ENCODE results near the gene MAD1L1. TPM values are rescaled to one million over a fixed set of nuclear protein-coding genes. Genes with fewer than 3 reads are reported as not detected.

Gene MAD1L1
- total and polyA plus RNA-seq, 2 of the 8 experiments (the other 6 are each of a cell fraction or from before 2014, with no cell fraction given) = 40.4 to 44.6 TPM

DNA sequence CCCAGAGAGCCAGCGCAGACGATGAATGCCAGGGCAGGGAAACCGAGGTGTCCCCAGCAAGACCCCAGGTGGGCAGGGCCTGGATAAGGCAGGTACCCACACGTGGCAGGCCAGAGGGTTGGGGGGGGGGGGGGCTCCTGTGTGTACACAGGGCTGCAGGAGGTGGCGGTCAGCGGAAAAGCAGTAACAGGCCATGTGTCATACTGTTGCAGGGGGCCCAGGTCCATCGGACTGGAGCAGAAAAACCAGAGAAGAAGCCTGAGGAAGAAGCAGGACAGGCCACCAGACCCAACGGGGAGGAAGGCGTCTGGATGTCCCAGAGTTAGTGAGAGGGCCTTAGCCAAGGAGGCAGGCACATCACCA is 116.3 kb downstream of the MAD1L1 start:
- no peak overlapping the region; the same call in 1 of the 2 replicates for H3K27ac ChIP-seq (ENCODE audit: low read depth, low read length)
- TF ChIP-seq RFX5 (IDR thresholded peaks at IDR 0.05; ENCODE audit: borderline replicate concordance, low read depth, low read length) (no peak), MAFK (IDR thresholded peaks at IDR 0.05; ENCODE audit: low read depth, low read length) (no peak), NANOG (IDR thresholded peaks at IDR 0.05; ENCODE audit: insufficient read depth, low read depth, low read length, poor library complexity, severe bottlenecking) (no peak), POLR2AphosphoS5 (IDR thresholded peaks at IDR 0.05; ENCODE audit: low read depth, low read length) (no peak), CHD1 (IDR thresholded peaks at IDR 0.05; ENCODE audit: low read depth, low read length) (no peak), RBBP5 (IDR thresholded peaks at IDR 0.05; ENCODE audit: borderline replicate concordance, low read depth, low read length) (no peak), RXRA (IDR thresholded peaks at IDR 0.05; ENCODE audit: insufficient read depth, low read depth, low read length) (no peak), POU5F1 (IDR thresholded peaks at IDR 0.05; ENCODE audit: low read depth, low read length) (no peak), CREB1 (IDR thresholded peaks at IDR 0.05) (no peak), SRF (IDR thresholded peaks at IDR 0.05; ENCODE audit: low read depth, low read length) (no peak), CBX8 (IDR thresholded peaks at IDR 0.05; ENCODE audit: borderline replicate concordance, low read depth, low read length) (no peak), NRF1 (IDR thresholded peaks at IDR 0.05; ENCODE audit: low read depth, low read length) (no peak), SUZ12 (IDR thresholded peaks at IDR 0.05; ENCODE audit: low read length) (no peak), MAX (IDR thresholded peaks at IDR 0.05) (no peak), TAF7 (optimal IDR thresholded peaks at IDR 0.05; ENCODE audit: borderline replicate concordance, low read depth, low read length) (no peak)

More for the DNA sequence above, 116.3 kb downstream of the MAD1L1 start:
- no peak overlapping the region for H3K23ac ChIP-seq (ENCODE audit: insufficient read length)
- ChIA-PET POLR2A (ENCODE audit: partially characterized antibody) (no interaction called here), CTCF (ENCODE audit: partially characterized antibody) (interaction anchor here (1.4 kb wide), 1 partner anchor 33 kb away, joined by 4 read pairs; no protein-coding TSS in a partner anchor)
- no peak overlapping the region for H3K14ac ChIP-seq (ENCODE audit: insufficient read length)
- H3K4me3 ChIP-seq (ENCODE audit: extremely low read depth in 1 of 4, insufficient read depth in 2 of 4, low read depth in 3 of 4, low read length in 4 of 4) = no peak overlapping the region
- no peak overlapping the region for H3K4me2 ChIP-seq (ENCODE audit: insufficient read depth in 1 of 2, low read depth in 2 of 2, low read length in 2 of 2)
- peaks cover 0 to 5% (median 2%) of the 10 kb centered on the region in 4 experiments; a peak in 4 of 7 replicates for H3K4me1 ChIP-seq (replicated peaks in 1 of 4; ENCODE audit: control insufficient read depth in 3 of 4, insufficient read depth in 4 of 4, low read length in 3 of 4)
- H2BK5ac ChIP-seq (ENCODE audit: low read depth, low read length) = no peak overlapping the region; the same call in 1 of the 2 replicates
- H4K8ac ChIP-seq (ENCODE audit: extremely low read depth, insufficient read depth, low read length) = no peak overlapping the region
- no peak overlapping the region for H4K5ac ChIP-seq (ENCODE audit: insufficient read length, low read depth, low read length)
- no peaks in the 10 kb centered on the region for H3K27me3 ChIP-seq (replicated peaks in 1 of 4; ENCODE audit: control insufficient read depth in 3 of 4, extremely low read depth in 1 of 4, insufficient read depth in 3 of 4, low read length in 3 of 4)
- no peak overlapping the region for H4K91ac ChIP-seq (replicated peaks; ENCODE audit: insufficient read length, low read length)
- no peak overlapping the region for H2BK120ac ChIP-seq (replicated peaks; ENCODE audit: low read depth, low read length)
- H3K4ac ChIP-seq (replicated peaks; ENCODE audit: insufficient read length, low read depth, low read length) = no peak overlapping the region
- no peaks in the 10 kb centered on the region; a peak in 1 of 4 replicates for H3K79me2 ChIP-seq (ENCODE audit: control insufficient read depth in 1 of 2, insufficient read depth in 2 of 2, low read length in 2 of 2)
- 87% methylated on average over 6 of the region's 9 CpGs; no CpG with 5 or more reads in 1 of the 2 experiments for WGBS, 2 experiments (ENCODE audit: extremely low coverage in 1 of 2, insufficient coverage in 1 of 2, insufficient read length in 1 of 2, insufficient replicate concordance in 2 of 2, low coverage in 1 of 2, low lambda C conversion rate in 2 of 2, missing lambda C conversion rate in 1 of 2)
- no peaks in the 10 kb centered on the region; the same call in none of the 2 replicates for H3K79me1 ChIP-seq (ENCODE audit: low read depth, low read length)
- H3K9ac ChIP-seq (replicated peaks in 1 of 4; ENCODE audit: extremely low read depth in 1 of 4, low read depth in 3 of 4, low read length in 3 of 4) = no peak overlapping the region
- no peaks in the 10 kb centered on the region for H3K9me3 ChIP-seq (ENCODE audit: insufficient read depth in 2 of 2, low read depth in 1 of 2, low read length in 1 of 2)
- H2BK15ac ChIP-seq (ENCODE audit: low read length) = no peak overlapping the region
- H3K36me3 ChIP-seq (ENCODE audit: control insufficient read depth in 2 of 4, insufficient read depth in 4 of 4, low read length in 3 of 4) = no peaks in the 10 kb centered on the region
- DNase-seq (ENCODE audit: low read depth in 1 of 2, low spot score in 2 of 2) (no peak), FAIRE-seq (no peak)
- no peak overlapping the region for H2AFZ ChIP-seq (ENCODE audit: low read length)
- no peak overlapping the region for H2BK20ac ChIP-seq (ENCODE audit: low read length)
- H2AK5ac ChIP-seq (ENCODE audit: low read depth, low read length) = no peak overlapping the region
- H2BK12ac ChIP-seq (ENCODE audit: low read depth, low read length) = no peak overlapping the region
- no peak overlapping the region for H3K56ac ChIP-seq (replicated peaks; ENCODE audit: insufficient read length, low read depth, low read length)
- no peaks in the 10 kb centered on the region for H3K23me2 ChIP-seq (ENCODE audit: low read depth, low read length)
- peaks cover 4 to 5% of the 10 kb centered on the region in 2 experiments for H4K20me1 ChIP-seq (replicated peaks in 1 of 2; ENCODE audit: control insufficient read depth in 1 of 2, insufficient read depth in 2 of 2, low read length in 2 of 2)
- no peak overlapping the region for H3K18ac ChIP-seq (ENCODE audit: extremely low read depth, low read length)
